GM21515 (cell line): ENCODE measurements around the gene HRCT1.

ENCODE experiments used
- ATAC-seq: cut with Tn5 transposase; IDR thresholded peaks from one replicate; pipeline ENCODE4 v1.9.1; 2021; ENCODE audit not compliant: unreplicated experiment

Gene HRCT1

GRCh38 chr9:35940458-35941407, 34.7 kb downstream of the HRCT1 start:
- ATAC-seq: no peak

- no peak for ATAC-seq
Measured at GRCh38 chr9:35942286-35942685, 36.3 kb downstream of the HRCT1 start.

GRCh38 chr9:35944173-35944572, 38.2 kb downstream of the HRCT1 start:
- ATAC-seq: no peak

- ATAC-seq: no peak
Measured at GRCh38 chr9:35944841-35945240, 38.8 kb downstream of the HRCT1 start.

GRCh38 chr9:35945341-35946018, 39.5 kb downstream of the HRCT1 start:
- no peak for ATAC-seq

- no peak for ATAC-seq
Measured at GRCh38 chr9:35948451-35948850, 42.4 kb downstream of the HRCT1 start.

GRCh38 chr9:35948901-35949318, 42.9 kb downstream of the HRCT1 start:
- no peak for ATAC-seq

GRCh38 chr9:35951736-35952135, 45.7 kb downstream of the HRCT1 start:
- no peak for ATAC-seq

GRCh38 chr9:35952526-35953191, 46.7 kb downstream of the HRCT1 start:
- no peak for ATAC-seq

- ATAC-seq: no peak
Measured at GRCh38 chr9:35954942-35955546, 49.0 kb downstream of the HRCT1 start.

- ATAC-seq: no peak
Measured at GRCh38 chr9:35956651-35957050, 50.6 kb downstream of the HRCT1 start.
